KOPT-K1 (cell line): ENCODE data around the gene USP16.
"Not testable (repeated sequence)": the region's sequence is repeated elsewhere in the genome, so short reads cannot be mapped to it uniquely, and the experiment has no call there.

Source experiments
- H3K27ac ChIP-seq: fragments of 200-600 bp; sonication (generic); 2 replicates; pipeline ENCODE4 v1.5.1; 2016; ENCODE audit warnings: antibody characterized with exemption, mild to moderate bottlenecking, low read depth, low read length; ENCODE audit not compliant: poor library complexity, severe bottlenecking
- H3K36me3 ChIP-seq: fragments of 200-600 bp; sonication (generic); 2 replicates; pipeline ENCODE4 v1.5.1; 2017; ENCODE audit warnings: antibody characterized with exemption, mild to moderate bottlenecking, low read length, moderate library complexity; ENCODE audit not compliant: insufficient read depth
- H3K9me3 ChIP-seq: fragments of 200-600 bp; sonication (generic); 2 replicates; pipeline ENCODE4 v1.5.1; 2017; ENCODE audit warnings: antibody characterized with exemption, low read length, mild to moderate bottlenecking; ENCODE audit not compliant: insufficient read depth, poor library complexity, severe bottlenecking

Gene USP16

DNA sequence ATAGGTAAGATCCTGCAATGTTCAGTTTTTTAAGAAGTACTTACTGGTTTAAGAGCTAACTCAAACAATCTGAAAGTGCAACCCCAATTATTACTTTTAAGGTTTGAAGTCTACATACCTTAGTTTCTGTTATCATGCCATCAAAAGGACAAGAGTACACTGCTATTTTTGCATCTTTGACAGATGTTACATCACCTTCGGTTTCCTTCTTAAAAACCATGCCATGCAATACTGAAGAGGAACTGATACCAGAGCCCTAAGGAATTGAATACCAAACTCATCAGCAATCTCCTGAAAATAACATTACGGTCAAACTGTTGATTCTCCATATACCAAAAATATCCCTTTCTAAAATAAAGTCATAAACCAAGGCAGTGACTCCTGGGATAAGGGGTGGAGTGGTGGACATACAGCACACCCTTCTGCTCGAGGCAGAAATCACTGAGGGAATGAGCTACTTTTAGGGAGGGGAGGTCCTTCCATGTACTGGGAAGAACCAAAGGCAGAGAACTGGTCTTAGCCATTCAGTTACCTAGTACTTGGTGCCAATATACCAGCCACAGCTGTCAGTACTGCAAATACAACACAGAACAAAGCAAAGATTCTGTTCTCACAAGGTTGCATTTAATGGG, 40.5 kb downstream of the USP16 start:
- no peak overlapping the region for H3K27ac ChIP-seq
- H3K9me3 ChIP-seq = no peaks in the 10 kb centered on the region
- H3K36me3 ChIP-seq = peaks cover 100% of the 10 kb centered on the region

DNA sequence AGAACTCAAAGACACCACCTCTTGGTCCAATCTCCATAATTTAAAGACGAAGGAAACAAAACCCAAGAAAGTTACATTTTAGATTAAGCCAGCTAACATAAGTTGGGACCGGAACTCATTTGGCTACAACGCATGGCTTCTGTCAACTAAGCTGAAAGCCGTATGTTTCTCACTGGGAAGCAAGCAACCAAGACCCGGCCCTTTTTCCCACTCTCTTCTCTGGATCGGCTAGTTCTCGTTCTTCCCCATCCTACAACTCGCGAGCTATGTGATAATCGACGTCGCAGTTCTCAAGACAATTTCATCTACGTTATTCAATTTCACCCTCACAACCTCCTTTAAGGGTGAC, 48.4 kb downstream of the USP16 start:
- Histone ChIP-seq H3K27ac (peak overlapping the region; percentile 94), H3K36me3 (peaks cover 42% of the 10 kb centered on the region), H3K9me3 (peaks cover 3% of the 10 kb centered on the region)

DNA sequence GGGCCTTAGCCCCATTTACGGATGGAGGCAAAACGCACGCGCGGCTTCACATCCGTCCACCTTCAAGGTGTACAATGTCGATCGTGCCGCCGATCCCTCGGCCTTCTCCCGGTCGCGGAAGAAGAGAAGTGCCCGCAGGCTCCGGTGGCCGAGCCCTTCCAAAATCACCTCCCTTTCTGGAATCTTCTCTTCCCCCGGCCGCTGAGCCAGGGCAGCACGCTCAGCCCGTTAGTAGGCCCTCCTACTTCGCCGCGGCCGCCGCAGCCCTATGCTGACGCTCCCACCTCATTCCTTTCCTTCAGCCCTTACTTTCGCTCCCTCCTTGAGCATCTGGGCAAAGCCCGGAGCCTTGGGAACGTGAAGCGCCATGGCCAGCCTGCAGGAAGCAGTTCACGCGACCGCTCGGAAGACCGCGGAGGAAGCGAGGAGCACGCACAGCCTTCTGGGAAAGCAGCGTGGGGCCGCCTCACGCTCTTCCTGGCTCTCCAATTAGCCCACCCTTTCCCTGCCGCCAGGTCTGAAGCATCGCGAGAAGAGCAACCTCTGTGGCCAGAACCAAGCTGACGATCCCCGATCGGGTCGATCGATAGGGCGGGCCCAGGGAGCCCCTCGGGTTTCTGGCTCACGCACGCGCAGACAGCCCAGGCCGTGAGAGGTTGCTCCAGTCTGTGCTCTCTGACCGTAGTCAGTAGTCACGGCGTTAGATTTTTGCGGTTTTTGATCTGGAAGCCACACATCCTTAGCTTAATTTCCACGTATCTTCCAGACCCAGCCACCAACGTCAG, 48.9 kb downstream of the USP16 start, which contains the start of gene CCT8:
Gene CCT8, minus strand, starts transcription at position 427 of the 785 bp plus-strand sequence. Its CDS starts 58 bp downstream, at position 369.
- H3K27ac ChIP-seq = peak within 1 kb of the TSS; percentile 94

DNA sequence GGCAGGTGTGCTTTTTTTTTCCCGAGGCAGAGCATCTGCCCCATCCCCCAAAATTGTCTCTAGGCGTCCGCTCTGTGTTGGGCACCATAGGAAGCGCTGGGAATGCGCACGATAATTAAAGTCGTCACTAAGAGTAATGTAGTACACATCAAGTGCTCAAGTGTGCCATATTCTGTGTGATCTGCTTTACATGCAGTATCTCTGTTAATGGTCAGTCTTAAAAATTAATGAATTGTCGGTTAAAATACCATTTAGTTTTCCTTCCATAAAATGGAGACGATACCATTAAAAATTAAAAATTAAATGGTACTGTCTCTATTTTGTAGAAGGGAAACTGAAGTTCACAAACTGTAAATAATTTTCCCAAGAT, 49.5 kb downstream of the USP16 start:
- Histone ChIP-seq H3K36me3 (peaks cover 30% of the 10 kb centered on the region), H3K27ac (peak overlapping the region; percentile 94)

More for the DNA sequence above, 48.9 kb downstream of the USP16 start, which contains the start of gene CCT8:
- peaks cover 3% of the 10 kb centered on the region for H3K9me3 ChIP-seq
- H3K36me3 ChIP-seq = peaks cover 36% of the 10 kb centered on the region

DNA sequence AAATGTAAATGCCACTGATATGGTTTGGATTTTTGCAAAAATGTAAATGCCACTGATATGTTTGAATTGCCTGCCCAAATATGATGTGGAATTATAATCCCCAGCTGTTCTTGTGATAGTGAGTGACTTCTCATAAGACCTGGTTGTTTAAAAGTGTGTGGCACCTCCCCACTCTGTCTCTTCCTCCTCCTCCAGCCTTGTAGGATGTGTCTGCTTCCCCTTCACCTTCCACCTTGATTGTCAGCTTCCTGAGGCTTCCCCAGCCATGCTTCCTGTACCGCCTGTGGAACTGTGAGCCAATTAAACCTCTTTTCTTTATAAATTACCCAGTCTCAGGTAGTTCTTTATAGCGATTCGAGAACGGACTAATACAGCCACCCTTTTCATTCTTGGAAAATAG, 50.3 kb downstream of the USP16 start:
- no peak overlapping the region for H3K27ac ChIP-seq
- H3K36me3 ChIP-seq = peaks cover 23% of the 10 kb centered on the region
- H3K9me3 ChIP-seq = peaks cover 3% of the 10 kb centered on the region

More for the DNA sequence above, 49.5 kb downstream of the USP16 start:
- peaks cover 3% of the 10 kb centered on the region for H3K9me3 ChIP-seq

DNA sequence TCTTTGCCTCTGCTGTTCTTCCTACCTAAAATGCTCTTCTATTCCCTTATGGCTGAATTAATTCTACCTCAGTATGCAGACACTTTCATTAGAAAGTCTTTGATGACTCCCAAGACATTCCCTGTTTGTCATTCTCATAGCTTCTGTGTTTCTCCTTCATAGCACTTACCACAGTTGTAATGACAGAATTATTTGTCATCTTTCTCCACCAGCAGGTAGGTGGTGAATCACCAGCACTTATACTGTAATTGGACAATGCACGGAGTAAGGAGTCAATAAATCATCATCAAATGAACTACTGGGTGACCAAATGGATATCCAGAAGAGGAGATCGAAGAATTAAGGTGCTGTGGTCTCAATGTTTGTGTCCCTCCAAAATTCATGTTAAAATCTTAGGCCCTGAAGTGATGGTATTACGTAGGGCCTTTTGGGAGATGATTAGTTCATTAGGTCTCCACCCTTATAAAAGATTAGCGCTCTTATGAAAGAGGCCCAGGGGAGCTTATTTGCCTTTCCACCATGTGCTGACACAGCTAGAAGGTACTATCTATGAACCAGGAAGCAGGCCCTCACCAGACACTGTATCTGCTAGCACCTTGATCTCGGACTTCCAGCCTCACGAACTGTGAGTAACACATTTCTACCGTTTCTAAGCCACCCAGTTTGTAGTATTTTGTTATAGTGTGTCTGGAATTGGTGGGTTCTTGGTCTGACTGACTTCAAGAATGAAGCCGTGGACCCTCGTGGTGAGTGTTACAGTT, 51.4 kb downstream of the USP16 start:
- H3K36me3 ChIP-seq = peaks cover 11% of the 10 kb centered on the region
- H3K9me3 ChIP-seq = peaks cover 3% of the 10 kb centered on the region
- H3K27ac ChIP-seq = peak overlapping the region; percentile 91

DNA sequence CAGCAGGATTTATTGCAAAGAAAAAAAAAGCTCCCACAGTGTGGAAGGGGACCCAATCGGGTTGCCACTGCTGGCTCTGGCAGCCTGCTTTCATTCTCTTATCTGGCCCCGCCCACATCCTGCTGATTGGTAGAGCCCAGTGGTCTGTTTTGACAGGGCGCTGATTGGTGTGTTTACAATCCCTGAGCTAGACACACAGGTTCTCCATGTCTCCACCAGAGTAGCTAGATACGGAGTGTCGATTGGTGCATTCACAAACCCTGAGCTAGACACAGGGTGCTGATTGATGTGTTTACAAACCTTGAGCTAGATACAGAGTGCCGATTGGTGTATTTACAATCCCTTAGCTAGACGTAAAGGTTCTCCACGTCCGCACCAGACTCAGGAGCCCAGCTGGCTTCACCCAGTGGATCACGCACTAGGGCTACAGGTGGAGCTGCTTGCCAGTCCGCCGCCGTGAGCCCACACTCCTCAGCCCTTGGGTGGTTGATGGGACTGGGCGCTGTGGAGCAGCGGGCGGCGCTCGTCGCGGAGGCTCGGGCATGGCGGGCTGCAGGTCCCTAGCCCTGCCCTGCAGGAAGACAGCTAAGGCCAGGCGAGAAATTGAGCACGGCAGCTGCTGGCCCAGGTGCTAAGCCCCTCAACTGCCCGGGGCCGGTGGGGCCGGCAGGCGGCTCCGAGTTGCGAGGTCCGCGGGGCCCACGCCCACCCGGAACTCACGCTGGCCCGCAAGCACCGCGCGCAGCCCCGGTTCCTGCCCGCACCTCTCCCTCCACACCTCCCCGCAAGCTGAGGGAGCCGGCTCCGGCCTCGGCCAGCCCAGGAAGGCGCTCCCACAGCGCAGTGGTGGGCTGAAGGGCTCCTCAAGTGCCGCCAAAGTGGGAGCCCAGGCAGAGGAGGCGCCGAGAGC, 52.5 kb downstream of the USP16 start:
- H3K27ac ChIP-seq = peak overlapping the region; percentile 91
- H3K9me3 ChIP-seq = not testable (repeated sequence)

DNA sequence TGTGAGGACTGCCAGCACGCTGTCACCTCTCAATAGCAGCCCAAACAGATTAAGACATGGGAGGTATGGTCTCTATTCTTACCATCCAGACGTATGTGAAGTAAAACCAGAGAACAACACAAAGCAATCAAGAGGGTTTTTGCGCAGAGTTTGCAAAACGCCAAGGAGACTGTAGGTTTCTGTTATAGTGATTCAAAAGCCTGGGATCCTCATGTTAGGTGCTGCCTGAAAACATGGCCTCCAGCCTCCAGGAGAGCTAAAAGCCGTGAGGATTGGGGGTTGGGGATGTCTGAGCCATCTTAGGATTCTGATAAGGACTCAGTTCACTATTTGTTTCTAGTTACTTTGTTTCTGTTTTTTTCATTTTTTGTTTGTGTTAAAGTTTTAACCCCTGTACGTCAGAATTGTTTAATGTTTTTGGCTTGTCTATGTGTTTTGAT, 53.2 kb downstream of the USP16 start:
- Histone ChIP-seq H3K9me3 (peaks cover 3% of the 10 kb centered on the region), H3K36me3 (no peaks in the 10 kb centered on the region), H3K27ac (peak overlapping the region; percentile 91)

More for the DNA sequence above, 52.5 kb downstream of the USP16 start:
- not testable (repeated sequence) for H3K36me3 ChIP-seq

DNA sequence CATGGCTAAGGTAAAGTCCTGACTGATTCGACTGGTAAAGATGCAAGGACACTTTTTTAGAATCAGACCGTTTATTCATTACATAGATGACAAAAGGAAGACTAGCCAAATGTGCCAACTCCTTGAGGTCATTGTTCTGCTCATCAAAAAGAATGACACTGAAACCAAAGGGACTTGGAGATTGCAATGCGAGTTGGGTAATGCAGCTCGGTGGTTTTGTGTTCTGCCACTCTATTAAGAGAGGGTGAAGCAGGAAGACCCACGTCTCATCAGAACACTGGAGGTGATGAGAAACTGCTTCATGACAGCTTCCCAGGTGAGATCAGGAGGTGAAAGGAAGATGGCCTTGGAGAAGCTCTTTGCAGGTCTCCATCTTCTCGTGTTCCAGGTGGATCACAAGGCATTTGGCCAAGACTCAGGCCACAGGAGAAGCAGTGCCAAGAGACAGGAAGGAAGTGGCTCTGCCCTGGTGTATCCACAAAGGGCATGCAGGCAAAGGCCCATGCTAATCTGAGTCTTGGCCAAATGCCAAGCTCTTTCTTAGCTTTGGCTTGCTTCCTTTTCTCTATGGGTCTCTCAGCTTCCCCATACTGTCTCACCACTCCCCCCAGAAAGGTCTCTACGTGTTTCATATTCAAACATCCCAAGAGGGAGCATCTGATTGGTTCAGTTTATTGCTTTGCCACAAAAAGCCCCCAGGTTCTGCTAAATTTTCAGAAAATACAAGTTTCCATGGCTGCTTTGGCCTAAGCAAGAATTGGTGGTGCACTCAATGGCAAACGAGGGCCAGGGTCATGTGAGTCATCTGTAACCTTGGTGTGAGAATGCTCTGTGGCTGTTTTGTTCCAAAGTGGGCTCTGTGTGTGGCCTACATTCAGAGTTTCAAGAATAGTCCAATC, 54.6 kb downstream of the USP16 start:
- Histone ChIP-seq H3K27ac (peak overlapping the region; percentile 91), H3K36me3 (no peaks in the 10 kb centered on the region), H3K9me3 (peaks cover 3% of the 10 kb centered on the region)

DNA sequence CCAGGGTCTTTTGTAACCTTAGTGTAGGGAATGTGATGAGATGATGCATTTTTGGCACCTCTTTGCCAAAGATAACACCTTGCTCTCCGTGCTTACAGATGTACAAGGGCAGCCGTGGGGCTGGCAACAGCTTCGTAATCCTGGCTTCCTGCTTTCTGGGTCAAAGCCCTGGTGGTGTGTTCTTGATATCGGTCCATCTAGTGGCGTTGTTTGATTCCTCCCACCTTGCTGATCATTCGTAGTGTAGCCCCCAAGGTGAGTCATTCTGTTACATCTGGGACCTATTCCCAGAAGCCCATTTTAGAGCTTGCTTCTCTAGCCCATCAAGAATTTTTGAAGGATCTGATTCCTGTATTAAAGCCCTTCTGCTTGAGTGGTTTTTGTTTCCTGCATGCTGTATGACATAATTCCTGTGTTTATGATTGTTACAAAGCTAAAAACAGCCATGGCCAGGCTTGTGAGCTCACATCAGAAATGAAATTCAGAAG, 56.0 kb downstream of the USP16 start:
- H3K9me3 ChIP-seq = peaks cover 3% of the 10 kb centered on the region
- peaks cover under 1% of the 10 kb centered on the region; the same call in 1 of the 2 replicates for H3K36me3 ChIP-seq
- H3K27ac ChIP-seq = peak overlapping the region; percentile 91

DNA sequence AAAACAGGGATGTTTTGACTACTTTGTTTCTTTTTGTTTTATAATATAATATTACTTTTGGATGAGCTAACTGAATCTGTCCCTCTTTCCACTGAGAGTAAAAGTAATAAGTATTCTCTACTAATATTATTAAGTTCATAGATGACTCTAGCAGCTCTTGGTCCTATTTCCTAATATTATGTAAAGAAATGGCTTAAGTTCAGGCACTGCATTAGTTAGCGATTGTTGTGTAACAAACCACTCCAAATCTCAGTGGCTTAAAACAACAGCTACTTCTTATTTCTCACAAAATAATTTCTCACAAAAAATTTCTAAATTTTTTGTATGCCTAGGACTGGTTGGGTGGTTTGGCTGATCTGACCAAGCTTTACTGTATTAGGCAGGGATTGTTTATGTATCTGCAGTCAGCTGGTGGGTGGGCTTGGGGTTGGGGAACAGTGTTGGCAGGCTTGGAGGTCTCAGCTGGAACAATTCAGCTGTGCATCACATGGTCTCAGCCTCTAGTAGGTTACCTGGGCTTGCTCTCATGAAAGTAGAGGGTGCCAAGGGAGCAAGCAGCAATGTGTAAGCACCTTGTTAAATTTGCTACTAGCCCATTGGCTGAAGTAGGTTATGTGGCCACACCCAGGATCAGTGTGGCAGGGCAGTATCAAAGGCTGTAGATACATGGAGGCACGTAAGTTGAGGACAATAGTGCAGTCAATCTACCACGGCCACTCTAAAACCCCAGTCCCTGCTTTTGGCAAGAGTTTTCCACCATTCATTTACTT, 57.8 kb downstream of the USP16 start:
- Histone ChIP-seq H3K36me3 (peaks cover 16% of the 10 kb centered on the region), H3K9me3 (no peaks in the 10 kb centered on the region), H3K27ac (no peak overlapping the region)

DNA sequence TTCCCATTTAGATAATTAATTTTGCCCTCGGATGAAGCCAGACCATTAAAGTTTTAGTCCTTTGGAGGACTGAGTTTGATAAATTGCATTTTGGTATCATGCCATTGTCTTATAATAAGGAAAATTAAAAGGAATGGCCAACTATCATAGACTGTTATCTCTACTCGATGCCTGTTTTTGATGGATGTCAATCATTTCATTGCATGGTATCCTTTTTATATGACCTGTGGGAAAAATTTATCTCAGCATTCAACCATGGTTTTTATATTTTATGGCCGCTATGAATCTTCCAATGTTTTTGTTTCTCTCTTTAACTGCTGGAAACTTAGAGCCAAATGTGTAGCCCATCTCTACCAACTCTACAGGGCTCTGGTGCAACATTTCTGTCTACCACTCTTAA, 58.8 kb downstream of the USP16 start:
- Histone ChIP-seq H3K27ac (no peak overlapping the region), H3K9me3 (no peaks in the 10 kb centered on the region), H3K36me3 (peaks cover 20% of the 10 kb centered on the region)

DNA sequence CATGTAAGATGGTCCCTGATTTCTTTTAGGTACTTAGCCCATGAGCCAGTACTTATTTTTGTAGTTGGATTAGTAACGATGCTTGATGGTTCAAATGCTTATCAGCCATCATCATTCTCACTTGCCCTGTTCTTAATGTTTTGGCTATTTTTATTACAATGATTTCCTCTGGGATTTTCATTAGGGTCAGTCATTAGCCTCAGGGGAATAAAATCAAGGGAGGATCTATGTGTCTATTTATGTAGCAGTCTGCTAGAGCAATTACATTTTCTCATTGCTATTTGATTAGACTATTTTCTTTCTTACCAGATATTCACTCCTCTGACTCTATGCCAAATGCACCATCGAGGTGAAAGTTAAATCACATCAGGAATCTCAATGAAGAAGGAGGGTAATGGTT, 59.9 kb downstream of the USP16 start:
- H3K27ac ChIP-seq = no peak overlapping the region

More for the DNA sequence above, 59.9 kb downstream of the USP16 start:
- H3K9me3 ChIP-seq = no peaks in the 10 kb centered on the region
- H3K36me3 ChIP-seq = peaks cover 24% of the 10 kb centered on the region
